HepG2 (cell line): ENCODE results near the gene BCL2L2. TPM values are rescaled to one million over a fixed set of nuclear protein-coding genes. Genes with fewer than 3 reads are reported as not detected.
A peak's percentile ranks its signal among the peaks of the same experiment; 100 is the strongest.

ENCODE experiments used
- HDAC1 ChIP-seq: sonication (generic); formaldehyde crosslinking; IDR thresholded peaks from 2 replicates; pipeline ENCODE4 v1.5.1; 2020; ENCODE audit warnings: mild to moderate bottlenecking, missing genetic modification reagents
- MAFK ChIP-seq, 2 experiments: IDR thresholded peaks in 1 of 2; conservative IDR thresholded peaks in 1 of 2; 2 replicates each; pipeline ENCODE4 v1.6.1; 2011; ENCODE audit warnings: improper control_type of control experiment in 2 of 2, low read length in 2 of 2
- MEF2D ChIP-seq: sonication (generic); formaldehyde crosslinking; IDR thresholded peaks from 2 replicates; pipeline ENCODE4 v1.5.1; 2020; ENCODE audit warnings: mild to moderate bottlenecking, missing genetic modification reagents
- NFIC ChIP-seq: IDR thresholded peaks from 2 replicates; pipeline ENCODE4 v1.6.1; 2012; ENCODE audit warnings: mild to moderate bottlenecking, low read length, inconsistent platforms
- NONO ChIP-seq, 2 experiments: fragments of 450-650 bp in 1 of 2; sonication (generic) in 1 of 2; formaldehyde crosslinking in 1 of 2; IDR thresholded peaks in 1 of 2; conservative IDR thresholded peaks in 1 of 2; 2 replicates each; pipeline versions ENCODE4 v1.6.1 to v1.8.0; 2017 to 2022; ENCODE audit warnings: mild to moderate bottlenecking in 1 of 2, missing genetic modification reagents in 1 of 2, moderate library complexity in 1 of 2
- PLSCR1 ChIP-seq: sonication (generic); formaldehyde crosslinking; IDR thresholded peaks from 2 replicates; pipeline ENCODE4 v1.5.0; 2020; ENCODE audit warnings: missing genetic modification reagents, mild to moderate bottlenecking, borderline replicate concordance
- SRSF9 ChIP-seq: fragments of 200-400 bp; formaldehyde crosslinking; IDR thresholded peaks from 2 replicates; pipeline ENCODE4 v1.6.1; 2018; ENCODE audit warnings: borderline replicate concordance, mild to moderate bottlenecking, low read depth, low read length; ENCODE audit not compliant: insufficient read depth, poor library complexity, severe bottlenecking
- XRCC5 ChIP-seq: fragments of 200-400 bp; formaldehyde crosslinking; optimal IDR thresholded peaks from 2 replicates; pipeline ENCODE3; 2017; ENCODE audit warnings: mild to moderate bottlenecking, low read length
- YEATS4 ChIP-seq: sonication (generic); formaldehyde crosslinking; IDR thresholded peaks from 2 replicates; pipeline ENCODE4 v1.4.0; 2020; ENCODE audit warnings: missing genetic modification reagents, borderline replicate concordance
- ZFX ChIP-seq: sonication (generic); formaldehyde crosslinking; IDR thresholded peaks from 2 replicates; pipeline ENCODE4 v1.4.0; 2020; ENCODE audit warnings: mild to moderate bottlenecking, low read depth, missing genetic modification reagents, moderate library complexity
- ZNF20 ChIP-seq: sonication (generic); formaldehyde crosslinking; IDR thresholded peaks from 2 replicates; pipeline ENCODE4 v1.4.0; 2020; ENCODE audit warnings: mild to moderate bottlenecking, moderate library complexity, missing genetic modification reagents
- ZNF331 ChIP-seq: sonication (generic); formaldehyde crosslinking; IDR thresholded peaks from 2 replicates; pipeline ENCODE4 v1.4.0; 2020; ENCODE audit warnings: missing genetic modification reagents
- ZNF44 ChIP-seq: sonication (generic); formaldehyde crosslinking; IDR thresholded peaks from 2 replicates; pipeline ENCODE4 v1.5.1; 2020; ENCODE audit warnings: mild to moderate bottlenecking, missing genetic modification reagents
- ZNF597 ChIP-seq: sonication (generic); formaldehyde crosslinking; IDR thresholded peaks from 2 replicates; pipeline ENCODE4 v1.5.0; 2020; ENCODE audit warnings: missing genetic modification reagents
- polyA plus RNA-seq, 8 experiments: library from polyadenylated mRNA; depleted of rRNA in 3 of 8; stranded (reverse) in 7 of 8; unstranded in 1 of 8; fragments of >200 nt; fragmentation: Illumina TruSeq in 4 of 8; extraction: Trizol in 4 of 8; gene quantifications; 2 replicates each; pipeline versions ENCODE4 v1.2.1 to v1.2.3, GENCODE V29; 2011 to 2016; ENCODE audit warnings: low read depth in 4 of 8, missing spikeins in 1 of 8, mixed read lengths in 1 of 8; ENCODE audit not compliant: insufficient read depth in 1 of 8
- total RNA-seq, 5 experiments: library from RNA; depleted of rRNA; stranded (reverse); fragments of >200 nt; fragmentation: Illumina TruSeq; extraction: Trizol; gene quantifications; 2 replicates each; pipeline ENCODE4 v1.2.3, GENCODE V29; 2016; ENCODE audit warnings: low read depth in 1 of 5
- TF ChIP-seq, protein P1 (sequence below): sonication (generic); formaldehyde crosslinking; IDR thresholded peaks from 2 replicates; pipeline ENCODE4 v1.5.0; 2020; ENCODE audit warnings: mild to moderate bottlenecking, missing genetic modification reagents
- TF ChIP-seq, protein P2 (sequence below): sonication (generic); formaldehyde crosslinking; IDR thresholded peaks from 2 replicates; pipeline ENCODE4 v1.9.0; 2021; ENCODE audit warnings: missing genetic modification reagents, borderline replicate concordance
- TF ChIP-seq, protein P3 (sequence below): sonication (generic); formaldehyde crosslinking; IDR thresholded peaks from 2 replicates; pipeline ENCODE4 v1.4.0; 2020; ENCODE audit warnings: low read depth, mild to moderate bottlenecking, missing genetic modification reagents

The BCL2L2 gene
- total and polyA plus RNA-seq, 2 of the 13 experiments (the other 11 are each of a cell fraction or from before 2014, with no cell fraction given) = 28.1 to 49.8 TPM

DNA sequence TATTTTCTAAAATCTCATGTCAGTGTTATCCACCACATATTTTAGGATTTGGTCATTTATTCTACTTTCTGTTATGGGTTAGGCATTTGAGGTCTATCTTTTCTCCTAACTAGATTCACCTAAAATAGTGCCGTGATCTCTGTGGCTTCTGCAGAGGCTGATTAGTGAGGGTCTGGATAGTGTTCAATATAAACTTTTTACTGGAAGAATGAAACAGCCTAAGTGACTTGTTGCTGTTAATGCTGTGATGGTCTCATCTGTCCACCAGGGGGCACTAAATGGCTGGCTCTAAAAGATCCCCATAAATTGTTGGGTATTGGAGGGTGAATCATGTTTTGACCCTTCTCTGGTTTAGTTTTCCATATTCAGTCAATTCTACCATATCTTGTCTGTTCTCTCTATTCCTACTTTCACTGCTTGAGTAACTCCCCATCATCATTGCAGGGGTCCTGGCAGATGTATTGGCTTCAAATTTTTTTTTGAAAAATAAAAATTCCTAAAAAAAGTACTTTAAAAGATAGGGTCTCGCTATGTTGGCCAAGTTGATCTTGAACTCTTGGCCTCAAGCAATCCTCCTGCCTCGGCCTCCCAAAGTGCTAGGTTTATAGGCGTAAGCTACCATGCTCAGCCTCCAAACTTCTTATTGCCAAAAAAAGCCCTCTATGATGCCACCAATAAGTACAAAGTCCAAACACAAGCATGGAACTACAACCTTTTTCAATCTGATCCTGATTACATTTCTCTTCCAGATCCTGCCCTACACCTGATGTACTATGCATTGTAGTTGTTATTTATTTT, 21.5 kb downstream of the BCL2L2 start (continued):
- peak; percentile 79 for TF ChIP-seq XRCC5
- TF ChIP-seq ZNF20 (CRISPR knock-in tag) = no peak
- TF ChIP-seq, protein P1, sequence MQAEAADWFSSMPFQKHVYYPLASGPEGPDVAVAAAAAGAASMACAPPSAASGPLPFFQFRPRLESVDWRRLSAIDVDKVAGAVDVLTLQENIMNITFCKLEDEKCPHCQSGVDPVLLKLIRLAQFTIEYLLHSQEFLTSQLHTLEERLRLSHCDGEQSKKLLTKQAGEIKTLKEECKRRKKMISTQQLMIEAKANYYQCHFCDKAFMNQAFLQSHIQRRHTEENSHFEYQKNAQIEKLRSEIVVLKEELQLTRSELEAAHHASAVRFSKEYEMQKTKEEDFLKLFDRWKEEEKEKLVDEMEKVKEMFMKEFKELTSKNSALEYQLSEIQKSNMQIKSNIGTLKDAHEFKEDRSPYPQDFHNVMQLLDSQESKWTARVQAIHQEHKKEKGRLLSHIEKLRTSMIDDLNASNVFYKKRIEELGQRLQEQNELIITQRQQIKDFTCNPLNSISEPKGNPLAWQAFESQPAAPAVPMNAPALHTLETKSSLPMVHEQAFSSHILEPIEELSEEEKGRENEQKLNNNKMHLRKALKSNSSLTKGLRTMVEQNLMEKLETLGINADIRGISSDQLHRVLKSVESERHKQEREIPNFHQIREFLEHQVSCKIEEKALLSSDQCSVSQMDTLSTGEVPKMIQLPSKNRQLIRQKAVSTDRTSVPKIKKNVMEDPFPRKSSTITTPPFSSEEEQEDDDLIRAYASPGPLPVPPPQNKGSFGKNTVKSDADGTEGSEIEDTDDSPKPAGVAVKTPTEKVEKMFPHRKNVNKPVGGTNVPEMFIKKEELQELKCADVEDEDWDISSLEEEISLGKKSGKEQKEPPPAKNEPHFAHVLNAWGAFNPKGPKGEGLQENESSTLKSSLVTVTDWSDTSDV (CRISPR knock-in tag) = no peak; the same call in 1 of the 2 replicates
- no peak for TF ChIP-seq PLSCR1 (CRISPR knock-in tag)
- TF ChIP-seq, protein P2, sequence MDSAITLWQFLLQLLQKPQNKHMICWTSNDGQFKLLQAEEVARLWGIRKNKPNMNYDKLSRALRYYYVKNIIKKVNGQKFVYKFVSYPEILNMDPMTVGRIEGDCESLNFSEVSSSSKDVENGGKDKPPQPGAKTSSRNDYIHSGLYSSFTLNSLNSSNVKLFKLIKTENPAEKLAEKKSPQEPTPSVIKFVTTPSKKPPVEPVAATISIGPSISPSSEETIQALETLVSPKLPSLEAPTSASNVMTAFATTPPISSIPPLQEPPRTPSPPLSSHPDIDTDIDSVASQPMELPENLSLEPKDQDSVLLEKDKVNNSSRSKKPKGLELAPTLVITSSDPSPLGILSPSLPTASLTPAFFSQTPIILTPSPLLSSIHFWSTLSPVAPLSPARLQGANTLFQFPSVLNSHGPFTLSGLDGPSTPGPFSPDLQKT (CRISPR knock-in tag) = no peak
- no peak for TF ChIP-seq ZNF331 (CRISPR knock-in tag)
- TF ChIP-seq NONO (IDR thresholded peaks at IDR 0.05) = no peak
- TF ChIP-seq NONO (CRISPR knock-in tag; conservative IDR thresholded peaks at IDR 0.05) = no peak
- no peak for TF ChIP-seq SRSF9
- TF ChIP-seq HDAC1 (CRISPR knock-in tag) = no peak
- TF ChIP-seq, protein P3, sequence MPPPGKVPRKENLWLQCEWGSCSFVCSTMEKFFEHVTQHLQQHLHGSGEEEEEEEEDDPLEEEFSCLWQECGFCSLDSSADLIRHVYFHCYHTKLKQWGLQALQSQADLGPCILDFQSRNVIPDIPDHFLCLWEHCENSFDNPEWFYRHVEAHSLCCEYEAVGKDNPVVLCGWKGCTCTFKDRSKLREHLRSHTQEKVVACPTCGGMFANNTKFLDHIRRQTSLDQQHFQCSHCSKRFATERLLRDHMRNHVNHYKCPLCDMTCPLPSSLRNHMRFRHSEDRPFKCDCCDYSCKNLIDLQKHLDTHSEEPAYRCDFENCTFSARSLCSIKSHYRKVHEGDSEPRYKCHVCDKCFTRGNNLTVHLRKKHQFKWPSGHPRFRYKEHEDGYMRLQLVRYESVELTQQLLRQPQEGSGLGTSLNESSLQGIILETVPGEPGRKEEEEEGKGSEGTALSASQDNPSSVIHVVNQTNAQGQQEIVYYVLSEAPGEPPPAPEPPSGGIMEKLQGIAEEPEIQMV (CRISPR knock-in tag) = no peak
- TF ChIP-seq MEF2D (CRISPR knock-in tag) = no peak
- no peak for TF ChIP-seq YEATS4 (CRISPR knock-in tag)
- peak; percentile 93 for TF ChIP-seq ZNF44 (CRISPR knock-in tag)
- no peak for TF ChIP-seq ZFX (CRISPR knock-in tag)
- no peak for TF ChIP-seq MAFK (conservative IDR thresholded peaks at IDR 0.05 in 1 of 2, IDR thresholded peaks at IDR 0.05 in 1 of 2; ENCODE audit: low read length in 2 of 2)
- TF ChIP-seq NFIC = no peak
- no peak for TF ChIP-seq ZNF597 (CRISPR knock-in tag)
